ENCODE data around the gene ZNF236.

The ZNF236 gene

DNA sequence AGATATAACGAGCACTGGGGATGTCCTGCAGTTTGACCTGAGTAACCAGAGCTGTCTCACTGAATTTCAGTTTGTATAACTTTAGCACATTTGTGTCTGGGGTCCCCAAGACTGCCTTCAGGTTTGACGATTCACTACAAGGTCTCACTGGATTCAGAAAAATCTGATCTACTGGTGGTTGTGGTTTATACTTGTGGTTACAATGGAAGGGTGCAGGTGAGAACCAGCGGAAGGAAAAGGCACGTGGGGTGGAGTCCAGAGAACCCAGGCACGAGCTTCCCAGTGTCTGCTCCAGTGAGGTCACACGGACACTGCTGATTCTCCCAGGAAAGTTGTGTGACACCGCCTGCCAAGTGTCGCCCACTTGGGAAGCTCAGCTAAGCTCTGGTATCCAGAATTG, 126.0 kb downstream of the ZNF236 start:
- DNase-seq (ENCODE audit: extremely low read depth, low read depth) = no peak
- TF ChIP-seq, protein P1, sequence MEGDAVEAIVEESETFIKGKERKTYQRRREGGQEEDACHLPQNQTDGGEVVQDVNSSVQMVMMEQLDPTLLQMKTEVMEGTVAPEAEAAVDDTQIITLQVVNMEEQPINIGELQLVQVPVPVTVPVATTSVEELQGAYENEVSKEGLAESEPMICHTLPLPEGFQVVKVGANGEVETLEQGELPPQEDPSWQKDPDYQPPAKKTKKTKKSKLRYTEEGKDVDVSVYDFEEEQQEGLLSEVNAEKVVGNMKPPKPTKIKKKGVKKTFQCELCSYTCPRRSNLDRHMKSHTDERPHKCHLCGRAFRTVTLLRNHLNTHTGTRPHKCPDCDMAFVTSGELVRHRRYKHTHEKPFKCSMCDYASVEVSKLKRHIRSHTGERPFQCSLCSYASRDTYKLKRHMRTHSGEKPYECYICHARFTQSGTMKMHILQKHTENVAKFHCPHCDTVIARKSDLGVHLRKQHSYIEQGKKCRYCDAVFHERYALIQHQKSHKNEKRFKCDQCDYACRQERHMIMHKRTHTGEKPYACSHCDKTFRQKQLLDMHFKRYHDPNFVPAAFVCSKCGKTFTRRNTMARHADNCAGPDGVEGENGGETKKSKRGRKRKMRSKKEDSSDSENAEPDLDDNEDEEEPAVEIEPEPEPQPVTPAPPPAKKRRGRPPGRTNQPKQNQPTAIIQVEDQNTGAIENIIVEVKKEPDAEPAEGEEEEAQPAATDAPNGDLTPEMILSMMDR (IDR thresholded peaks at IDR 0.05; ENCODE audit: low read depth, low read length, missing control alignments) = no peak
- no peak overlapping the region for H3K4me3 ChIP-seq (replicated peaks; ENCODE audit: low read depth, low read length)

DNA sequence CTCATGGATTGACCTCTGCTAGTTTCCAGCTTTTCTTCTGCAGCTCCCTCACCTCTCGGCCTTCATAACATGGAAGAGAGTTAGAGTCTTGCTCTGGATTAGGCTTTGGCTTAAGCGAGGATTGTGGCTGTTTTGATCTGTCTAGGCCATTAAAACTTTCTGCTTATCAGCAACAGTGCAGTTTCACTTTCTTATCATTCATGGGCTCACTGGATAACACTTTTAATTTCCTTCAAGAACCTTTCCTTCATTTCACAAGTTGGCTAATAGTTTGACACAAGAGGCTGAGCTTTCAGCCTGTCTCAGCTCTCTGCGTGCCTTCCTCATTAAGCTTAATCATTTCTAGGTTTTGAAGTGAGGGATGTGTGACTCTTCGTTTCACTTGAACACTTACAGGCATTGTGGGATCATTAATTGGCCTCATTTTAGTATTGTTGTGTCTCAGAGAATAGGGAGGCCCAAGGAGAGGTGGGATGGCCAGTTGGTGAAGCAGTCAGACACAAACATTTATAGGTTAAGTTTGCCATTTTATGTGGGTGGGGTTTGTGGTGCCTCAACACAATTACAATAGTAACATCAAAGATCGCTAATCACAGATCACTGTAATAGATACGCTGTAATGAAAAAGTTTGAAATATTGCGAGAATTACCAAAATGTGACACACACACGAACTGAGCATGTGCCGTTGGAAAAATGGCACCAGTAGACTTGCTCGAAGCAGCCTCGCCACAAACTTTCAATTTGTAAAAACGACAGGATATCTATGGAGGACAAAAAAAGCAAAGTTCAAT, 129.3 kb downstream of the ZNF236 start:
- TF ChIP-seq, protein P1 (IDR thresholded peaks at IDR 0.05; ENCODE audit: low read depth, low read length, missing control alignments) = no peak
- DNase-seq (ENCODE audit: extremely low read depth, low read depth) = no peak
- H3K4me3 ChIP-seq (replicated peaks; ENCODE audit: low read depth, low read length) = no peak overlapping the region

DNA sequence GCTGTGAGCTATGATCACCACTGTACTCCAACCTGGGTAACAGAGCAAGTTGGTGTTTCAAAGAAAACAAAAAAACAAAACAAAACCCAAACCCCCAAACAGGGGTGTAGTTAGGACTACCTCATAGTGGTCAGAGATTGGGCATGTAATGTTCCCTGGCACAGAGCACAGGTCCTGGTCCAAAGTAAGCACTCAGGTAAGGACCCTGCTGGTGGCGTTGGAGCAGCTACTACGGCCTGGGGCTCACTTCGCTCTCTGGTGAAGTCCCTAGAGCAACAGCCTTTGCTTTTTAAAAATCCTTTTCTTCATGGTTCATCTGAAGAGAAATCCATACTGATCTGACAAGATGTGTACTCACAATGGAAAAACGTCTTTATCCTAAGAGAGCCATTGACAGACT, 130.4 kb downstream of the ZNF236 start:
- TF ChIP-seq, protein P1 (IDR thresholded peaks at IDR 0.05; ENCODE audit: low read depth, low read length, missing control alignments) = no peak
- DNase-seq (ENCODE audit: extremely low read depth, low read depth) = no peak
- no peak overlapping the region for H3K4me3 ChIP-seq (replicated peaks; ENCODE audit: low read depth, low read length)

DNA sequence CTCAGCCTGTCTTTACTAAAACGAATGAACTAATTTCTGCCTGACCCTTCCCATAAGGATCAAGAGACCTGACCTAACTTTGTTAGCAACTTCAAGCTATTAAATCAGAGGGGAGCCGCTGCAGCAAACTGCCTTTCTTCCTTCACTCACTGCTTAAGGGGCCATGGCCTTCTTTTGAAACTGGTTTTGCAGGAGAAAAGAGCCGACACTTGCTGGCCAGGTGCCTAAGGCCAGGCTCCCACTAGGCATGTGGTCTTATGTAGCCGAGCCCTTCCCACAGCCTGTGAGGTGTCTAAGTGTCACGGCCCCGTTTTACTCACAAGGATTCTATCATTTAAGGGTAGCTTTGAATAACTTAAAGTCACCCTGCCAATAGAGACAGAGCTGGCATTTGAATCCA, 130.8 kb downstream of the ZNF236 start:
- no peak for DNase-seq (ENCODE audit: extremely low read depth, low read depth)
- no peak overlapping the region for H3K4me3 ChIP-seq (replicated peaks; ENCODE audit: low read depth, low read length)
- TF ChIP-seq, protein P1 (IDR thresholded peaks at IDR 0.05; ENCODE audit: low read depth, low read length, missing control alignments) = no peak

DNA sequence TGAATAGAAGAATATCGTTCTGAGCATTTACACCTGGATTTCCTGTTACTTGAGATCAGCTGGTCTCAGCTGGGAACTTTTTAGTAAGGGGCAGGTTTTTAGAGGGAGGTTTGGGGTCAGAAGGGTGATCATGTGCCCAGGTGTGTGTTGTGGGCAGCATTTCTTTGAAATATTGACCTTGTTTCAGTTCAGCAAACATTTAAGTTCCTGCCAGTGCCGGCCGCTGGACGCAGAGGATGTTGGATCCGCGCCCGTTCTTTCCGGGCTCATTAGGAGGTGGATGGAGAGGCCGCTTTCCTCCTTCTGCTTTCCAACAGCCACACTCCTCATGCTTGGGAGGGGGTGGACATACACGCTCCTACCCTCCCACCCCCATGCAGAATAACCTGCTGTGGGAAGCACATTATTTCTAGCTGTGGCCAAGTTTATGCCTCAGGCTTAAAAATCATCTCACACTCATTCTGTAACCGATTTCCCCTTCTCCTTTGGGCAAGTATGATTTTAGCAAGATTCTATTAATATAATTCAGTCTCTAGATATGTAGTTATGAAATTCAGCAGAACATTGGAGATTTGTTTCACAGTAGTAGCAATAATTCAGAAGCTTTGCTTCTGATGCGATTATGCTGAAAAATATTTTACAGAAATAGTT, 131.4 kb downstream of the ZNF236 start:
- no peak overlapping the region for H3K4me3 ChIP-seq (replicated peaks; ENCODE audit: low read depth, low read length)
- no peak for DNase-seq (ENCODE audit: extremely low read depth, low read depth)
- TF ChIP-seq, protein P1 (IDR thresholded peaks at IDR 0.05; ENCODE audit: low read depth, low read length, missing control alignments) = no peak

DNA sequence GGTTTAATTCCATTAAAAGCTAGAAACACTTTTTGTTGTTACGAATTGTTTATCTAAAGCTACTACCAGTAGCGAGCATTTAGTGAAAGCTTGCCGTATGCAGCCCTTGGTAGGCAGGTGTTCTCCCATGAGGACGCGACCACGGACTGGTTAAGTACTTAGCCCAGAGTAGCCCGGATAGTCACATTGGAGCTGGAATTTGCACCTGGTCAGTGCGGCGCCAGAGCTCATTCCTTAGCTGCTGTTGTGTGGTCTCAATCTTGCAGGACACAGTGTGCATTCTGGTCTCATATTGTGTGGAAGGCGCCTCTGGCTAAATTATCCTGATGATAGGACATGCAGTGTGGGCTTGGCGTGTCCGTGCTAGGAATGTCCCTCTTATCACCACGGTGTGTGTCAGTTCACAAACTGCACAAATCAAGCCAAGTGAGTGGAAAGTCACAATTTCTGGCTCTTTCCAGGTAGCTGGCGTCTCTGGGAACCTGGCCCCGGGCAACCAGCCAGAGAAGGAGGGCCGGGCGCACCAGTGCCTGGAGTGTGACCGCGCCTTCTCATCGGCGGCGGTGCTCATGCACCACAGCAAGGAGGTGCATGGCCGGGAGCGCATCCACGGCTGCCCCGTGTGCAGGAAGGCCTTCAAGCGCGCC, 133.3 kb downstream of the ZNF236 start:
- TF ChIP-seq, protein P1 (IDR thresholded peaks at IDR 0.05; ENCODE audit: low read depth, low read length, missing control alignments) = no peak
- no peak overlapping the region for H3K4me3 ChIP-seq (replicated peaks; ENCODE audit: low read depth, low read length)
- no peak for DNase-seq (ENCODE audit: extremely low read depth, low read depth)

All from HFF-Myc (cell line).